Karpas-422 (cell line): Measurements from ENCODE around the gene MVB12A. TPM values are rescaled to one million over a fixed set of nuclear protein-coding genes. Genes with fewer than 3 reads are reported as not detected.

Source experiments
- DNase-seq: peaks from one replicate; pipeline ENCODE4 v3.0.0-alpha.2; 2015
- H2AFZ ChIP-seq: fragments of 200-600 bp; sonication (generic); 2 replicates; pipeline ENCODE4 v1.6.1; 2014; ENCODE audit warnings: antibody characterized with exemption, low read length, mixed read lengths
- H3K27ac ChIP-seq: fragments of 200-600 bp; sonication (generic); 2 replicates; pipeline ENCODE4 v1.5.1; 2014; ENCODE audit warnings: mild to moderate bottlenecking, low read length, moderate library complexity
- H3K27me3 ChIP-seq: fragments of 200-600 bp; sonication (generic); 2 replicates; pipeline ENCODE4 v1.6.1; 2014; ENCODE audit warnings: low read length, mixed read lengths
- H3K36me3 ChIP-seq: fragments of 200-600 bp; sonication (generic); 2 replicates; pipeline ENCODE4 v1.6.1; 2014; ENCODE audit warnings: low read length, mixed read lengths; ENCODE audit not compliant: insufficient read depth
- H3K4me1 ChIP-seq: fragments of 200-600 bp; sonication (generic); 2 replicates; pipeline ENCODE4 v1.6.1; 2014; ENCODE audit warnings: mild to moderate bottlenecking, low read length, mixed read lengths
- H3K4me2 ChIP-seq: fragments of 200-600 bp; sonication (generic); 2 replicates; pipeline ENCODE4 v1.6.1; 2014; ENCODE audit warnings: low read length, low read depth, mild to moderate bottlenecking; ENCODE audit not compliant: poor library complexity, severe bottlenecking
- H3K4me3 ChIP-seq: fragments of 200-600 bp; sonication (generic); 2 replicates; pipeline ENCODE4 v1.5.1; 2014; ENCODE audit warnings: mild to moderate bottlenecking, antibody characterized with exemption, low read length, mixed read lengths
- H3K79me2 ChIP-seq: fragments of 200-600 bp; sonication (generic); 2 replicates; pipeline ENCODE4 v1.6.1; 2014; ENCODE audit warnings: mild to moderate bottlenecking, low read length, mixed read lengths
- H3K9ac ChIP-seq: fragments of 200-600 bp; sonication (generic); 2 replicates; pipeline ENCODE4 v1.6.0; 2014; ENCODE audit warnings: low read length
- H3K9me2 ChIP-seq: fragments of 200-600 bp; sonication (generic), shearing (Covaris generic); replicated peaks from 2 replicates; pipeline ENCODE4 v1.6.0; 2014; ENCODE audit warnings: mild to moderate bottlenecking, low read length, moderate library complexity; ENCODE audit not compliant: insufficient read depth
- H3K9me3 ChIP-seq: fragments of 300-700, 200-600 bp; sonication (generic); 2 replicates; pipeline ENCODE4 v1.6.1; 2014; ENCODE audit warnings: low read length, mixed read lengths
- H4K20me1 ChIP-seq: fragments of 200-600 bp; sonication (generic); 2 replicates; pipeline ENCODE4 v1.6.1; 2014; ENCODE audit warnings: mild to moderate bottlenecking, antibody characterized with exemption, low read length, low read depth; ENCODE audit not compliant: insufficient read depth
- total RNA-seq: library from RNA; depleted of rRNA; stranded (reverse); fragments of >200 nt; shearing (Covaris generic); gene quantifications from 2 replicates; pipeline ENCODE4 v1.2.3, GENCODE V29; 2014; ENCODE audit warnings: low replicate concordance

The MVB12A gene
- total RNA-seq, 1 experiment from 2014 or later, result 55.2 TPM

DNA sequence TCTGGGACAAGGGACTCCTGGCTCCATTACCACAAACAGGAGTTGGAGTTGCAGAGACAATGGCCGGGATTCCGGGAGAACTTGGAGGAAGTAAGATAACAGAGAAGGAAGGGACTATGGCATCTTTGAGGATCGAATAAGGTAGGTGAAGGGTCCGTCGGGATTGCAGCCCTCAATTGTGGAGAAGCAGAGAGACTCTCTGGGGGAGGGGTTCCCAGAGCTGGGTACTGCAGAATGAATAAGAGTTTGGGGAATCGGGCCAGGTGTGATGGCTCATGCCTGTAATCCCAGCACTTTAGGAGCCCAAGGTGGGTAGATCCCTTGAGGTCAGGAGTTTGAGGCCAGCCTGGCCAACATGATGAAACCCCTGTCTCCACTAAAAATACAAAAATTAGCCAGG is 18.2 kb upstream of the MVB12A start:
- H4K20me1 ChIP-seq, result peaks cover 3% of the 10 kb centered on the region; the same call in 1 of the 2 replicates
- no peak for DNase-seq
- no peak overlapping the region for H3K9ac ChIP-seq
- no peak overlapping the region for H3K27ac ChIP-seq
- no peaks in the 10 kb centered on the region for H3K9me2 ChIP-seq
- H3K79me2 ChIP-seq, result peaks cover 33% of the 10 kb centered on the region
- no peak overlapping the region for H2AFZ ChIP-seq
- no peak overlapping the region for H3K4me3 ChIP-seq
- peaks cover 10% of the 10 kb centered on the region for H3K36me3 ChIP-seq
- H3K4me1 ChIP-seq, result peaks cover 27% of the 10 kb centered on the region
- no peaks in the 10 kb centered on the region for H3K9me3 ChIP-seq
- no peak overlapping the region for H3K4me2 ChIP-seq
- H3K27me3 ChIP-seq, result no peaks in the 10 kb centered on the region

DNA sequence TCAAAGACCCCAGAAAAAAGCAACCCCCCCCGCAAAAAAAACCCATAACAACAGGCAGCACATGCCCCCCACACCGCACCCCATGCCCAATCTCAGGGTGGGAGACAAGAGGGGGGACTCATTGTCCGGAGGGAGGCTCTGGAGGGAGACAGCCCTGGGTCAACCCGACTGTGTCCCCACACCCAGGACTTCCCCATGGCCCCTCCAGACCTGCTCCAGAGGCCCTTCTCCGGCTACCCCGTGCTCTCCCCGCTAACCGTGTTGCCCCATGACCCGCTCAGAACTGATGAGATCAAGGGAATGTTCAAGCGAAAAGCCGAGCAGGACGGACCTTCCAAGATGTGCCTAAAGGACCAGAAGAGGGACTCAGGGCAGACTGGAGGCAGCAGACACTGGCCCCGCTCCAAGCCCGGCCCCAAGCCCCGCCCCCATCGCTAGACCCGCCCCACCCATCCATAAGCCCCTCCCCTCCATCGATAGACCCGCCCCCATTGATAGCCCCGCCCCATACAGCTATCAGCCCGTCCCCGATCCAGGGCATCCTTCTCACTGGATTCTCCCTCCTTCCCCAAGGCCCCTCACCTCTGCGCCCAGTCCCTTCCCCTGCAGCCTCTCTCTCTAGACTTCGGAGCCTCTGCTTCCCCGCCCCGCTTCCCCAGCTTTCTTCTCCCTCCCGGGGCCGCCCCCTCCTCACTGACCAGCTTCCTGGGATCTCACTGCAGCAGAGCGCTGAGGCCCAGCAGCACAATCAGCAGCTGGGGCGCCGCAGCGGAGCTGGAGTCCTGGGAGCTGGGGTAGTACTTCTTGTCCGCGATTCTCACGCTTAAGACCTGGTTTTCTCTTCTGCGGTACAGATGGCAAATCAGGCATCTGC is 16.6 kb upstream of the MVB12A start:
- no peak overlapping the region for H3K9ac ChIP-seq
- H3K36me3 ChIP-seq, result peaks cover 10% of the 10 kb centered on the region
- H3K79me2 ChIP-seq, result peaks cover 44% of the 10 kb centered on the region
- H3K9me3 ChIP-seq, result no peaks in the 10 kb centered on the region
- no peaks in the 10 kb centered on the region for H3K27me3 ChIP-seq
- H4K20me1 ChIP-seq, result peaks cover 3% of the 10 kb centered on the region; the same call in 1 of the 2 replicates
- no peak overlapping the region for H3K4me3 ChIP-seq
- H3K9me2 ChIP-seq, result no peaks in the 10 kb centered on the region
- peak; percentile 66 for DNase-seq
- H3K4me2 ChIP-seq, result no peak overlapping the region
- no peak overlapping the region for H2AFZ ChIP-seq
- peaks cover 37% of the 10 kb centered on the region for H3K4me1 ChIP-seq
- no peak overlapping the region for H3K27ac ChIP-seq

DNA sequence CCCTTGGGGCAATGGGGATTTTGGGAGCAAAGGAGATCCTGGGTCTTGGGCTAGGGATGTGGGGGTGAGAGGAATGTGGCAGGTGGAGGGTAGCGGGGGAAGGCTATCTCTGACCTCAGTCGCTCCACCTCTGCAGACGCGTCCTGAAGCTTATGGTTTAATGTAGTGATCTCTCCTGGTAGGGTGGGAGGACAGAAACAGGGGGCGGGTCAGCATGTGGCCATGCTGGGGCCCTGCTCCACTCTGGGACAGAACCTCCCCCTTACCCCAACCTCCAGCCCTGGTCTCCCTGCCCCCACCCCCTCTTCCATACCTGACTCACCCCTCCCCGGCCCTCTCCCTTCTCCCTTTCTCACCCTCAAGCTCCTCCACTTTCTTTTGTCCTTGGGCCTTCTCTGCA is 15.8 kb upstream of the MVB12A start:
- Histone ChIP-seq H3K27me3 (no peaks in the 10 kb centered on the region), H4K20me1 (peaks cover 3% of the 10 kb centered on the region; the same call in 1 of the 2 replicates), H2AFZ (no peak overlapping the region), H3K9ac (peak overlapping the region; percentile 91), H3K36me3 (peaks cover 7% of the 10 kb centered on the region), H3K9me2 (no peaks in the 10 kb centered on the region), H3K4me3 (peak overlapping the region; percentile 79), H3K27ac (peak overlapping the region; percentile 96), H3K9me3 (no peaks in the 10 kb centered on the region), H3K79me2 (peaks cover 44% of the 10 kb centered on the region), H3K4me2 (peak overlapping the region; percentile 89), H3K4me1 (peaks cover 37% of the 10 kb centered on the region)
- no peak for DNase-seq

- Histone ChIP-seq H3K4me2 (peak overlapping the region; percentile 89), H3K36me3 (peaks cover 9% of the 10 kb centered on the region), H3K9me2 (no peaks in the 10 kb centered on the region), H3K79me2 (peaks cover 47% of the 10 kb centered on the region), H3K4me3 (peak overlapping the region; percentile 79), H3K27ac (peak overlapping the region; percentile 96), H3K27me3 (no peaks in the 10 kb centered on the region), H3K9ac (peak overlapping the region; percentile 91), H4K20me1 (peaks cover 3% of the 10 kb centered on the region; the same call in 1 of the 2 replicates), H3K9me3 (no peaks in the 10 kb centered on the region), H2AFZ (no peak overlapping the region), H3K4me1 (peaks cover 37% of the 10 kb centered on the region)
- DNase-seq, result peak; percentile 63
Observed at GRCh38 chr19:17404621-17405249, 15.1 kb upstream of the MVB12A start.

- H3K9me3 ChIP-seq, result no peaks in the 10 kb centered on the region
- H3K9me2 ChIP-seq, result no peaks in the 10 kb centered on the region
- H2AFZ ChIP-seq, result 0 out of 2 replicates have a peak within 1 kb of the TSS, but pooled peaks have one; percentile 23
- peaks cover 12% of the 10 kb centered on the region for H3K36me3 ChIP-seq
- peaks cover 52% of the 10 kb centered on the region for H3K79me2 ChIP-seq
- peak within 1 kb of the TSS; percentile 89 for H3K4me2 ChIP-seq
- DNase-seq, result peak; percentile 96
- peak within 1 kb of the TSS; percentile 96 for H3K27ac ChIP-seq
- H3K4me3 ChIP-seq, result peak within 1 kb of the TSS; percentile 79
- peaks cover 37% of the 10 kb centered on the region for H3K4me1 ChIP-seq
- peaks cover 3% of the 10 kb centered on the region; the same call in 1 of the 2 replicates for H4K20me1 ChIP-seq
- no peaks in the 10 kb centered on the region for H3K27me3 ChIP-seq
- peak within 1 kb of the TSS; percentile 91 for H3K9ac ChIP-seq
Observed at GRCh38 chr19:17405250-17406045, 14.4 kb upstream of the MVB12A start, which contains the start of gene BST2. TSS of gene BST2 (minus strand) at chr19:17405630. CDS start at chr19:17405575, 55 bp downstream.

DNA sequence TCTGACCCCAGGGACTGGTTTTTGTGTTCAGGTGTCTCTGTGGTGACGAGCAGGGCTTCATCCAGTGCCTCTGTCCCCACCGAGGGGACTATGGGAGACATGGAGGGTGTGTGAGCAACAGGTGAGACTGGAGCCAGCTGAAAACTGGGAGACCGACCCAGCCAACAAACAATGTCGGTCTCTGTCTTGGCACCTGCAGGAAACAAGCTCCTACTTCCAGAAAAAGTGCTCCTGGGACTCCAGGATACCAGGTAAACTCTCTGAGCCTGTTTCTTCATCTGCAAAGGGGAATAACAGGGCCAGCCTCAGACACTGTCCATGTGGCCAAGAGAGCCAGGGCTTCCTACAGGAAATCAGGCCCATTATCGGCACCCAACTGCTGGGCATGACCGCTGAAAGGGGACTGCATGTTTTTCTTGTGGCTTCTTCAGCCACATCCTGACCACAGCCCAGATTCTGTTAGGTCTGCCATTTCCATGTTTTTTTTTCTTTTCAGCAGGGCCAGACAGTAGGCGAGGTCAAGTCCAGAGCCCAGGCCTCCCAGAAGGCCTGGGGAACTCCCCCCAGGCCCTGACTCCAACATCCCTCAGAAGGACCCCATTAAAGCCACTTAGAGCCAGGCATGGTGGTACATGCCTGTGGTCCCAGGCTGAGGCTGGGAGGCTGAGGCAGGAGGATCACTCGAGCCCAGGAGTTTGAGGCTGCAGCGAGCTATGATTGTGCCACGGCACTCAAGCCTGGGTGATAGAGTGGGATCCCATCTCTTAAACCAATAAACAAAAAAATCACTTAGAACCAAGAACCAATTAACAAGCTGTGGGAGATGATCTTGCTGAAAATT is 13.6 kb upstream of the MVB12A start:
- Histone ChIP-seq H3K79me2 (peaks cover 54% of the 10 kb centered on the region), H3K9me2 (no peaks in the 10 kb centered on the region), H3K36me3 (peaks cover 14% of the 10 kb centered on the region), H3K9ac (peak overlapping the region; percentile 91), H3K4me1 (peaks cover 39% of the 10 kb centered on the region), H3K27ac (peak overlapping the region; percentile 96), H4K20me1 (peaks cover 3% of the 10 kb centered on the region; the same call in 1 of the 2 replicates), H3K4me3 (peak overlapping the region; percentile 79), H3K4me2 (peak overlapping the region; percentile 89), H3K9me3 (no peaks in the 10 kb centered on the region), H2AFZ (no peak overlapping the region), H3K27me3 (no peaks in the 10 kb centered on the region)
- DNase-seq, result no peak

- Histone ChIP-seq H3K36me3 (peaks cover 15% of the 10 kb centered on the region; the same call in 1 of the 2 replicates), H4K20me1 (peaks cover 3% of the 10 kb centered on the region; the same call in 1 of the 2 replicates), H3K9ac (peak overlapping the region; percentile 91), H3K9me3 (no peaks in the 10 kb centered on the region), H3K4me1 (peaks cover 44% of the 10 kb centered on the region), H3K79me2 (peaks cover 59% of the 10 kb centered on the region), H3K4me3 (peak overlapping the region; percentile 79), H2AFZ (no peak overlapping the region), H3K9me2 (no peaks in the 10 kb centered on the region), H3K27ac (peak overlapping the region; percentile 96), H3K27me3 (no peaks in the 10 kb centered on the region), H3K4me2 (peak overlapping the region; percentile 89)
- DNase-seq, result peak; percentile 92
Observed at GRCh38 chr19:17406887-17407196, 13.0 kb upstream of the MVB12A start.
